GM06990 (cell line): ENCODE results near the gene CTSG.

Experiments used
- DNase-seq: peaks from one replicate; pipeline ENCODE4 v3.0.0-alpha.2; 2011; ENCODE audit not compliant: insufficient read length; ENCODE audit errors: extremely low read depth
- H3K27me3 ChIP-seq: replicated peaks from 2 replicates; pipeline ENCODE4 v1.6.0; 2011; ENCODE audit warnings: low read length; ENCODE audit not compliant: control insufficient read depth, insufficient read depth
- H3K36me3 ChIP-seq: 2 replicates; pipeline ENCODE4 v1.5.1; 2011; ENCODE audit warnings: low read length; ENCODE audit not compliant: control insufficient read depth, insufficient read depth
- H3K4me3 ChIP-seq: replicated peaks from 2 replicates; pipeline ENCODE4 v1.5.1; 2011; ENCODE audit warnings: low read depth, mild to moderate bottlenecking, control low read depth, low read length
- CTCF ChIP-seq: IDR thresholded peaks from 2 replicates; pipeline ENCODE4 v1.5.1; 2011; ENCODE audit warnings: low read length, control low read depth, mild to moderate bottlenecking, inconsistent platforms; ENCODE audit not compliant: insufficient read depth, poor library complexity, severe bottlenecking

The CTSG gene

GRCh38 chr14:24576182-24576581 lies at the start of gene CTSG:
Gene CTSG (minus strand): TSS chr14:24576250. CDS start chr14:24576223, 27 bp downstream.
- DNase-seq: no peak
- TF ChIP-seq CTCF: no peak
- no peak within 1 kb of the TSS for H3K4me3 ChIP-seq

GRCh38 chr14:24613747-24614146 lies 37.7 kb upstream of the CTSG start:
- Histone ChIP-seq H3K4me3 (no peak overlapping the region), H3K27me3 (no peaks in the 10 kb centered on the region), H3K36me3 (no peaks in the 10 kb centered on the region)
- no peak for DNase-seq
- TF ChIP-seq CTCF: no peak

More at GRCh38 chr14:24576182-24576581, at the start of gene CTSG:
- Histone ChIP-seq H3K27me3 (no peaks in the 10 kb centered on the region; the same call in 1 of the 2 replicates), H3K36me3 (no peaks in the 10 kb centered on the region)

GRCh38 chr14:24613241-24613640 lies 37.2 kb upstream of the CTSG start:
- Histone ChIP-seq H3K27me3 (no peaks in the 10 kb centered on the region), H3K4me3 (no peak overlapping the region), H3K36me3 (no peaks in the 10 kb centered on the region)
- no peak for TF ChIP-seq CTCF
- no peak for DNase-seq

GRCh38 chr14:24612196-24612595 lies 36.1 kb upstream of the CTSG start:
- H3K36me3 ChIP-seq: no peaks in the 10 kb centered on the region
- no peak for DNase-seq
- no peaks in the 10 kb centered on the region for H3K27me3 ChIP-seq
- no peak overlapping the region for H3K4me3 ChIP-seq
- TF ChIP-seq CTCF: no peak

- no peak within 1 kb of the TSS for H3K4me3 ChIP-seq
- no peak for DNase-seq
- no peaks in the 10 kb centered on the region for H3K36me3 ChIP-seq
- no peaks in the 10 kb centered on the region for H3K27me3 ChIP-seq
- TF ChIP-seq CTCF: no peak
These were observed 33.8 kb upstream of the CTSG start, which contains the start of gene GZMH for GRCh38 chr14:24609655-24610344. Gene GZMH (minus strand): TSS chr14:24609685. CDS start chr14:24609613, 72 bp downstream.
